ENCODE measurements around the gene CST2.
A peak's percentile ranks its signal among the peaks of the same experiment; 100 is the strongest.
"Not testable (repeated sequence)": the region's sequence is repeated elsewhere in the genome, so short reads cannot be mapped to it uniquely, and the experiment has no call there.

Gene CST2

GRCh38 chr20:23794065-23794464 is 32.5 kb downstream of the CST2 start:
- no peak overlapping the region for H3K4me3 ChIP-seq (ENCODE audit: low read length)
- H4K20me1 ChIP-seq (ENCODE audit: insufficient read depth, low read length) = no peaks in the 10 kb centered on the region
- no peak overlapping the region for H3K9ac ChIP-seq (ENCODE audit: low read length)
- no peaks in the 10 kb centered on the region for H3K4me1 ChIP-seq (ENCODE audit: low read length)
- TF ChIP-seq EZH2phosphoT487 (IDR thresholded peaks at IDR 0.05; ENCODE audit: low read depth) = no peak
- no peak for TF ChIP-seq CTCF (IDR thresholded peaks at IDR 0.05; ENCODE audit: low read depth, low read length)
- no peaks in the 10 kb centered on the region for H3K36me3 ChIP-seq (replicated peaks; ENCODE audit: low read depth, low read length)
- H3K27me3 ChIP-seq (ENCODE audit: low read depth, low read length) = peaks cover 33% of the 10 kb centered on the region
- no peak overlapping the region for H3K4me2 ChIP-seq (ENCODE audit: low read length)
- no peaks in the 10 kb centered on the region for H3K79me2 ChIP-seq (ENCODE audit: low read length)
- H3K27ac ChIP-seq (ENCODE audit: low read length) = no peak overlapping the region
- H3K9me3 ChIP-seq (ENCODE audit: insufficient read depth, low read length) = no peaks in the 10 kb centered on the region
- H2AFZ ChIP-seq (ENCODE audit: low read depth, low read length) = no peak overlapping the region

GRCh38 chr20:23783447-23783846 is 43.1 kb downstream of the CST2 start:
- no peak overlapping the region for H3K4me3 ChIP-seq (ENCODE audit: low read length)
- no peaks in the 10 kb centered on the region for H3K9me3 ChIP-seq (ENCODE audit: insufficient read depth, low read length)
- H4K20me1 ChIP-seq (ENCODE audit: insufficient read depth, low read length) = no peaks in the 10 kb centered on the region
- H3K9ac ChIP-seq (ENCODE audit: low read length) = no peak overlapping the region
- H2AFZ ChIP-seq (ENCODE audit: low read depth, low read length) = no peak overlapping the region
- TF ChIP-seq EZH2phosphoT487 (IDR thresholded peaks at IDR 0.05; ENCODE audit: low read depth) (no peak), CTCF (IDR thresholded peaks at IDR 0.05; ENCODE audit: low read depth, low read length) (no peak)
- no peak overlapping the region for H3K27ac ChIP-seq (ENCODE audit: low read length)
- no peaks in the 10 kb centered on the region for H3K36me3 ChIP-seq (replicated peaks; ENCODE audit: low read depth, low read length)
- H3K27me3 ChIP-seq (ENCODE audit: low read depth, low read length) = 0 out of 2 replicates have a peak, but pooled peaks cover 4% of the 10 kb centered on the region
- no peaks in the 10 kb centered on the region for H3K79me2 ChIP-seq (ENCODE audit: low read length)
- no peaks in the 10 kb centered on the region for H3K4me1 ChIP-seq (ENCODE audit: low read length)
- no peak overlapping the region for H3K4me2 ChIP-seq (ENCODE audit: low read length)

- H3K4me3 ChIP-seq (ENCODE audit: low read length) = no peak overlapping the region
- H2AFZ ChIP-seq (ENCODE audit: low read depth, low read length) = no peak overlapping the region
- H3K36me3 ChIP-seq (replicated peaks; ENCODE audit: low read depth, low read length) = no peaks in the 10 kb centered on the region
- H3K79me2 ChIP-seq (ENCODE audit: low read length) = no peaks in the 10 kb centered on the region
- TF ChIP-seq EZH2phosphoT487 (IDR thresholded peaks at IDR 0.05; ENCODE audit: low read depth) = no peak
- peak; percentile 54 for TF ChIP-seq CTCF (IDR thresholded peaks at IDR 0.05; ENCODE audit: low read depth, low read length)
- no peaks in the 10 kb centered on the region for H4K20me1 ChIP-seq (ENCODE audit: insufficient read depth, low read length)
- H3K9me3 ChIP-seq (ENCODE audit: insufficient read depth, low read length) = no peaks in the 10 kb centered on the region
- H3K4me1 ChIP-seq (ENCODE audit: low read length) = no peaks in the 10 kb centered on the region
- H3K27me3 ChIP-seq (ENCODE audit: low read depth, low read length) = 0 out of 2 replicates have a peak, but pooled peaks cover 4% of the 10 kb centered on the region
- no peak overlapping the region for H3K4me2 ChIP-seq (ENCODE audit: low read length)
- no peak overlapping the region for H3K27ac ChIP-seq (ENCODE audit: low read length)
- no peak overlapping the region for H3K9ac ChIP-seq (ENCODE audit: low read length)
Observed at GRCh38 chr20:23782366-23782983, 44.1 kb downstream of the CST2 start.

GRCh38 chr20:23778676-23779075 is 47.9 kb downstream of the CST2 start:
- H3K36me3 ChIP-seq (replicated peaks; ENCODE audit: low read depth, low read length); H3K79me2 ChIP-seq (ENCODE audit: low read length); H2AFZ ChIP-seq (ENCODE audit: low read depth, low read length); H3K27ac ChIP-seq (ENCODE audit: low read length); H4K20me1 ChIP-seq (ENCODE audit: insufficient read depth, low read length); H3K4me1 ChIP-seq (ENCODE audit: low read length); H3K27me3 ChIP-seq (ENCODE audit: low read depth, low read length); H3K4me3 ChIP-seq (ENCODE audit: low read length); H3K9ac ChIP-seq (ENCODE audit: low read length); H3K4me2 ChIP-seq (ENCODE audit: low read length); H3K9me3 ChIP-seq (ENCODE audit: insufficient read depth, low read length): not testable (repeated sequence)

- not testable (repeated sequence) for H3K4me1 ChIP-seq (ENCODE audit: low read length); H3K27ac ChIP-seq (ENCODE audit: low read length); H3K27me3 ChIP-seq (ENCODE audit: low read depth, low read length); H3K4me2 ChIP-seq (ENCODE audit: low read length); H4K20me1 ChIP-seq (ENCODE audit: insufficient read depth, low read length); H3K9me3 ChIP-seq (ENCODE audit: insufficient read depth, low read length); H3K9ac ChIP-seq (ENCODE audit: low read length); H3K79me2 ChIP-seq (ENCODE audit: low read length); H2AFZ ChIP-seq (ENCODE audit: low read depth, low read length); H3K4me3 ChIP-seq (ENCODE audit: low read length); H3K36me3 ChIP-seq (replicated peaks; ENCODE audit: low read depth, low read length)
Observed at GRCh38 chr20:23777380-23777779, 49.1 kb downstream of the CST2 start.
